Measurements from ENCODE around the gene TMSB10.

Gene TMSB10

GRCh38 chr2:84946204-84947009 lies 41.0 kb downstream of the TMSB10 start:
- peak overlapping the region; percentile 3; the same call in 1 of the 2 replicates for H3K4me3 ChIP-seq (ENCODE audit: low read length)

DNA sequence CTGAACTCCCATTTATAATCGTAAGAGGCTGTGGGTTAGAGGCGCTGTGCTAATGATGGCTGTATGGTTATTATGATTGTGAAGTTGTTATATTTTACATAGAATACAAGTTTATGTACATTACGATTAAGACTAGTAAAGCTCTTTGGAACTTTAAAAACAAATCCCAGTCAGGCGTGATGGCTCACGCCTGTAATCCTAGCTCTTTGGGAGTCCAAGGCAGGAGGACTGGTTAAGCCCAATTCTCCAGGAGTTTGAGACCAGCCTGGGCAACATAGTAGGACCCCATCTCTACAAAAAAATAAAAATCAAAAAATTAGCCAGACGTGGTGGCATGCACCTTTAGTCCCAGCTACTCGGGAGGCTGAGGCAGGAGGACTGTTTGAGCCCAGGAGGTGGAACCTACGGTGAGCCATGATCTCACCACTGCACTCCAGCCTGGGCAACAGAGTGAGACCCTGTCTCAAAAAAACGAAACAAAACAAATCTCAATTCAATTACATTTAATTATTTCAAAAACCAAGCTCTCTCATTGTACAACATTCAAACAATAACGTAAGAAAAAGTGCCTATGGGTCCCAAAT lies 41.6 kb downstream of the TMSB10 start:
- H3K4me3 ChIP-seq (ENCODE audit: low read length): no peak overlapping the region; the same call in 1 of the 2 replicates
- no peak for TF ChIP-seq ZNF274 (IDR thresholded peaks at IDR 0.05; ENCODE audit: low read depth, low read length)

More at GRCh38 chr2:84946204-84947009, 41.0 kb downstream of the TMSB10 start:
- TF ChIP-seq ZNF274 (IDR thresholded peaks at IDR 0.05; ENCODE audit: low read depth, low read length): no peak

DNA sequence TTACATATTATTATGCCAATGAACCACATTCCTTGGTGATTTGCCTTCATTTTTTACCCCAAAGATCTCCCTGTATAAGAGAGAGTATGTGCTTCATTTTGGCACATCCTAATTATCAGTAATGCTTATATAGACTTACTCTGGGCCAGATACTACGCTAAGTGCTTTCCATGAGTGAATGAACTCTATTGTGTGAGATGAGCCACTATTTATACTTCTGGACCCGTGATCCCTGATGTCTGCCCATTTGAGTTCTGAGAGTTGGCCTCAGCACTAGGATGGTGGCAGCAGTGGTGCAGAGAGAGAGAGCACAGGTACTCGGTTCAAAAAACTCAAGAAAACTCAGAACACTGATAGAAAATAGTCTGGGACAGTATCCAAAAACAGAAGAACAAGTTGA lies 48.1 kb downstream of the TMSB10 start:
- H3K4me3 ChIP-seq (ENCODE audit: low read length): no peak overlapping the region
- no peak for TF ChIP-seq ZNF274 (IDR thresholded peaks at IDR 0.05; ENCODE audit: low read depth, low read length)

- TF ChIP-seq ZNF274 (IDR thresholded peaks at IDR 0.05; ENCODE audit: low read depth, low read length): no peak
- no peak overlapping the region for H3K4me3 ChIP-seq (ENCODE audit: low read length)
Measured at GRCh38 chr2:84954329-84954728, 48.9 kb downstream of the TMSB10 start.
